ENCODE results near the gene AMBP.
"Not testable (repeated sequence)": the region's sequence is repeated elsewhere in the genome, so short reads cannot be mapped to it uniquely, and the experiment has no call there.

The AMBP gene

DNA sequence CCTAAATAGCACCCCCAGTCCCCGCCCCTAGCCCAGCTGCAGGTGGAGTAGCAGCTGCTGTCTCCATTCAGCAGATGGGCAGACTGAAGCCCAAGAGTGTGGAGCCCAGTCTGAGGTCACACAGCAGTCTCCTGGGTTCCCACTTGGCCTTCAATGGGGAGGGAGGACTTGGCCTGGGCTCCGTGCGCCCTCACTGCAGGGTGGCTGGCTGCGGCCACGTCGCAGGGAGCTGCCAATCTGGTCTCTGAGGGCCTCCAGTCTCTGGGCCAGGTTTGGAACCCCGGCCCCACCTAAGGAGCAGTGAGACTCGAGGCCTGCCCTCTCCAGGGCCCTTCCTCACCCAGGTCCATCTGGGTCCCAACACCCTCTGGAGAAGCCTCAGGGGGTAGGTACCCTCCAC is 13.6 kb upstream of the AMBP start:
- no peak for DNase-seq

DNA sequence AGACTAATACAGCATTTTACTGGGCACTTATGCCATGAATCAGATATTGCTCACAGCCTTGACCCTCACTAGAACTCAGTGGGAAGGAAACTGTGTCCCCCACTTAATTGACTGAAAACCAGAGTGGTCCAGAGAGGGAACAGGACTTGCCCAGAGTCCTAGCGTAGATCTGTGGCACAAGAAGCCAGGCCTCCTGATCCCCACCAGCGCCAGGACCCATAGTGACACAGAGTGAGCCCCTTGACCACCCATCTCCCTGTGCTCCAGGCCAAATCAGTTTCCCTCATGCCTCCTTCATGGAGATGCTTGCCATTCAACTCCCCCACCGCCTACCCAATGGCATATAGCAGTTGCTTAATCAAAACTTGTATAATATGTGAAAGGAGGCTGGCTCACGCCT is 12.7 kb upstream of the AMBP start:
- DNase-seq: no peak

DNA sequence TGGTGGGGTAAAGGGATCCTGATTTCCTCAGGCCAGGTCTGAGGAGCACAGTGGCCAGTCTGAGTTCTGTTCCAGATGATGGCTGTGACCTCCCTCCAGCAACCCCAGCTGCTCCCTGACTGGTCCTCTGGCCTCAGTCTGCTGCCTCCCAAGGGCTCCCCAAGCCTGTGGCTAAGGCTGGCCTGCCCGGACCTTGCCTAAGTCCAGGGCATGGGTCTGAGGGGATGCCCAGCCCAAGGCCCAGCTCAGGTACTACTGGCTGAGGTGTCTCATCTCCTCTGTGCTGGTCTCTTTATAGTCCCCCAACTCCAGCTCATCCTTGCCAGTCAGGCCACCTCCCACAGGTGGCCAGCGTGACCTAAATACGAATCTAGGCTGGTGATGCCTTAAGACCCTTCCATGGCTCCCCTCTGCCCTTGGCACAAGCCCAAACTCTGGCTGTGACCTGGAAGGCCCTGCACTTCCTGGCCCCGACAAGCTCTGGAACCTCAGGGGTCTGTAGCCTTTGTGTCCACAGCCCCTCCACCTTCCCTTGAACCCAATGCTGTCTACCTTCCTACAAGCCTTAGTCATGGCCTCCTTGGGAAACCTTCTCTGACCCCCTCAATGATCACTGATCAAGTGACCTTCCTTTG is 11.2 kb upstream of the AMBP start:
- DNase-seq: no peak

DNA sequence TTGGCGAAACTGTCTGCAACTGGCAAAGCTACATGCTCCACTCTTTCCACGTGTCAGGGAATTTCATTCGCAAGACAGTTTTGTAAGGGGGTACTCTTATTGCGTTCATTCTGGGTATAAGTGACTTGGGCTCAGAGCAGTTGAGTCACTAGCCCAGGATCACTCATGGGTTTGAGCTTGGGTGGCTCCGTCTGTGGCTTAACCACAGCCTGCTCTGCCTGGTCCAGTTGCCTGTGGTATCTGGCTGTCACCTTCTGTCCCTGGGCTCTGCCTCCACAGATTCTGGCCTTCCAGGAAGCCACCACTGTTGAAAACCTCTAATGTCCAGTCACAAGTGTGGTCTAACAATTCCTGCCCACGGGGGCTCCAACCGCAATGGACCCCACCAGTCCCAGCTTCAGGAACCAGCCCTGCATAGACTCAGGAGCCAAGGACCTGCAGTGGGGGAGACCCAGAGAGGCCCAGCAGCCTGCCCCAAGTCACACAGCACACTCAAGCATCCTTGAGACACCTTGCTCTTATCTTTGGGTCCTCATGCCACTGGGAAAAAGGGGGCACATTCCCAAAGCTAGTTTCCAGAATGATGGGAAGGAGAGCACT is 10.6 kb upstream of the AMBP start:
- no peak for DNase-seq

DNA sequence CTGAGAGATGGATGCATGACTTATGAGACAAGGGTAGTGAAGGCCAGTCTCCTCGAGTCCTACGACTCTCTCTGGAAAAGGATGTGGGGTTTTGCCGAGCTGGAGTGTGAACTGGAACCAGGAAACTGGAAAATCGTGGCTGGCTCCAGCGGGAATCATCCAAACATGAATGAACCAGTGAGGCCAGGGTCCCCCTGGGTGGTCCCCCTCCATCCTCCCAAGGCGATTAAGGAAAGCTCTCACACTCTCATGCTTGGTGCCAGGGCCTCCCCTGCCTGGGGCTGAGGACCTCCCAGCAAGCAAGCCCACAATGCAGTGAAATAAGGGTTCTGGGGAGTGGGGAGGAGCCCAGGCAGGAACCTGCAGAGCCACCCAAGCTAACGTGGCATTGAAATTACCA is 9.6 kb upstream of the AMBP start:
- no peak for DNase-seq

DNA sequence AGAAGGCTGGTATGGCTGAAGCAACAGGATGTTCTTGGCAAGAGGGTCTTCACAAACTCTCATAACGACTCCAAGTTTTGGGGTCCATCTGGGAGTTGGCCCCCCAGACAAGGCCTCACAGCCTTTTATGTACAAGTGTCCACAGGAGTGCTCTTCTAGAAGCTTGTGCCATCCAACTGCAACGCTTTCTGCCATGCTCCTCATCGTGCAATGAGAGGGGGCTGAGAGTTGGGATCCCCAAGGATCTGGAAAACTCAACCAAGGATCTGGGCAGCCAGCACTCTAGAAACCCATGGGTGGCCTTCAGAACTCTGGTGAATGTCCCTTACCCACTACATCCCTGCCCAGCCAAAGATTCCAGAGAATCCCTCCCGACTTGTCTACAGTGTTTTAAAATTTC is 8.5 kb upstream of the AMBP start:
- DNase-seq: no peak

DNA sequence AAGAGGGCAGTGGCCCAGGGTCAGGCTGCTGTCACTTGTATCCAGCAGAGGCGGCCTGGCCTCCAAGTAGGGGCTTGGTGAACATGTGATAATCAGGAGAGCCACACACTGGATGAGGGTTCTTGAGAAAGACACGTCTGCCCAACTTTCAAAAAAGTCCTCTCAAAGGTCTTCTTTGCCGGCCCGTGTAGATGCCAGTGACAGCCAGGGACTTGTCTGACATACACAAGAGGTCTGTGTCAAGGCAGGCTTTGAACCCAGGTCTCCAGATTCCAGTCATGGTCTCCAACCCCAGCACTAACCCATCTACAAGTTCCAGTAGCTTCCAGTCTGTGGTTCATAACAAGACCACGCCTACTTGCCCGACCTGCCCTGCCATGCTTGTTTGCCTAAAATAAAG is 7.9 kb upstream of the AMBP start:
- DNase-seq: no peak

DNA sequence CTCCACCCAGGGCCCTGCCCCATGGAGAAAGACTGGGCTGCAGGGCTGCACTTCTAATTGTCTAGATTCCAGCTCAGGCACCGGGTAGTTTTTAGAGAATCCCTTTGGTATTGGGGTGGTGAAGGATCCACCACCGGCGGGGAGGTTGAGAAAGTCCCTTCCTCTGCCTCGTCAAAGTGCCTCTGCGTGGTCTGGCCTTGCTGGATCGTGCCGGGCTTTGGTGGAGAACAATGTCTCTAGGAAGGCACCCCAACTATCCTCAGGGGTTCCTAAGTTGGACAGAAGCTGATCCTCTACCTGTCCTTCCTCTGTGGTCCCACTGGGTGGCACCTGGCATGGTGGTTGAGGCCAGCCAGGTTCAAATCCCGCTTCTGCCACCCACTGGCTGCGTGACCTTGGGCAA is 7.3 kb upstream of the AMBP start:
- DNase-seq: no peak

DNA sequence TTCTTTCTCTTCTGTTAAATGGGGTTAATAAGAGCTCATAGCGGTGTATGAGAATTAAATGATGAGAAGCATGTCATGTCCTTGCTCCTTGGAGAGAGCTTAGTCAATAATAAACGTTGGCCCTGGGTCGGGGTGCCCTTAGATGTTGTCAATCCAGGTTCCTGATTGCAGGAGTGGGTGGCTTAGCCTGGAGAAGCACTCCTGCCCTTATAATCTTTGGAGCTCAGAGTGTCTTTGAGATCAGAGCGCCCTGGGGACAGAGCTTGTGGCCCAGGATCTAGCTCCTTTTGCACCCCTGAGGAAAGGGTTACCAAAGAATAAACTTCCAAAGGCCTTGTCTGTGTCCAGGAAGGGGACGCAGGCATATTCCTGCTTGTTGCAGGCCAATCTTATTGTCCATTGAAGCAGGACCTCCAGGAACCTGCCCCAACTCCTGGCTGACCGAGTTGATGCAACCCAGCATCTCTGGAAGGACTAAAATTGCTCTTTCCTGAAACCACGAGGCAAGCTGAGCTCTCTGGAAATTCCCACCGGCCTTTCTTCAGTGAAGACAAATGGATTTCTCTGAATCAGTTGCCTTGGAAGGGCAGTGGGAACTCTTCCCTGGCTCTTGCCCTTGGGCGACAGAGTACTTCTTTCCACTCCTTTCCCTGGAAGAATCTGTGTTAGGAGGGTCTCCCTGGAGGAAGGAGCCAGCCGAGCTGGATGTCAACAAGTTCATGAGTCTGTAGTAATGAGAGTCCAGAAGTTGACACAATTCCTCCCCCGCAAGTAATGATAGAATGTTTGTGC is 6.4 kb upstream of the AMBP start:
- DNase-seq: no peak

DNA sequence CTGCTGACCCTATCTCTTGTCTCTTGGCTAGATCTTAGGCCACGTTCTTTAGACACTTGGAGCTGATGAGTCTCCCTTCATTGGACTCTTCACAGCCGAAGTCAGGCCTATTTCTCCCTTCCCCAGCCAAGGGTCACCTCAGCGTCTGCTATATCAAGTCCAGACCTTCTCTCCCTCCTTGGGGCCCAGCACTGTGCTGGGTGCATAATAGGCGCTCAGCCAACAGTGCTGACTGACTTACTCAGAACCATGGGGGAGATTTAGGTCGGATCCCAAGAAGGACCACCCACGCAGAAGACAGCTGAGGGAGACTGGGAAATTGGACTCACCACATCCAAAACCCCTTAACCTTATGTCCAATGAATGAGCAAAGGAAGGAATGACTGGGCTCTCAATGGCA is 5.6 kb upstream of the AMBP start:
- no peak for DNase-seq

DNA sequence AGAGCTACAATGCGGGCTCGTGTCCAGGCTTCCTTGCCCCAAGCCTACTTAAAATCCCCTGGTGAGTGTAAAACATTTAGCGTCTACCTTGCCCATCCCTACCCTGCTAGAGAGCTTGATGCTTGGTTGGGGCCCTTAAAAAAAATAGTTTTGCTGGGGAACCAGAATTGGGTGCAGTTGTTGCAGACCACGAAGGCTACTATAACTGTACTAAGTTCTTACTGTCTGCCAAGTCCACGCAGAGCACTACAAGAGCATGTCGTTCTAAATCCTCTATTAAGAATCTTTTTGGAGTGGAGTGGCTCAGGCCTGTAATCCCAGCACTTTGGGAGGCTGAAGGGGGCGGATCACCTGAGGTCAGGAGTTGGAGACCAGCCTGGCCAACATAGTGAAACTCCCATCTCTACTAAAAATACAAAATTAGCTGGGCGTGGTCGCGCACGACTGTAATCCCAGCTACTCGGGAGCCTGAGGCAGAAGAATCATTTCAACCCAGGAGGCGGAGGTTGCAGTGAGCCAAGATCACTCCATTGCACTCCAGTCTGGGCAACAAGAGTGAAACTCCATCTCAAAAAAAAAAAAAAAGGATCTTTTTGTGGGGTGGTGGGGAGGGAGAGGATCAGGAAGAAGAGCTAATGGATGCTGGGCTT is 4.8 kb upstream of the AMBP start:
- DNase-seq: not testable (repeated sequence)

DNA sequence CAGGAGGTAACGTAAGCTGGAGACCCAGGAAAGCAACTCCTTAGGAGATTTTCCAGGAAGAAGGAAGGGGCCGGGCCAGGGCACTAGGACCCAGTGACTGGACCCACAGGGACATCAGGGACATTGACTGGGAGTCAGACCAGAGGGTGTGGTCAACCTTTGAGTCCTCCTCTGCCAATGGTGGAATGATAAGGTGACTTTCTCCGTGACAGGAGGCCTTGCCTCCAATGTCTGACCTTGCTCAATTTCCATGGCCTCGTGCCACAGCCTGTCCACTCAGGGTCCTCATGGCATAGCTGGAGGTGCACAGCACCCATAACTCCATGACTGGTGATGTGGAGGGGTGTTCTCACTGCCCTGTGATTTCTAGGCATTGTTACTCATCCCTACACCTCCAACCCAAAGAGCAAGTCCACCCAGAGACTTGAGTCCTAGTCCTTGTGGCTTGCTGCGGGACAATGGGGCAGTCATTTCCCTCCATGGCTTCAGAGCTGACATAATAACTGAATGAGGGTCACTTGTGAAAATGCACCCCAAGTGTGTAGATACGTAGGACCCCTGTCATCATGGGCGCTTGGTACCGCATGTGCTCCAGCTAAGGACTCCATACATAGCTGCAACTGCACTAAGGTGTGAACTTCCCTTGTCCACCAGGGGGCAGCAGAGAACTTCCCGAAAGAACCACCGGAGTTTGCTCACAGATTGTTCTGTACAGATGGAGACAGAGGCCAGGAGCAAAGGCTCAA is 4.1 kb upstream of the AMBP start:
- DNase-seq: peak; percentile 71

DNA sequence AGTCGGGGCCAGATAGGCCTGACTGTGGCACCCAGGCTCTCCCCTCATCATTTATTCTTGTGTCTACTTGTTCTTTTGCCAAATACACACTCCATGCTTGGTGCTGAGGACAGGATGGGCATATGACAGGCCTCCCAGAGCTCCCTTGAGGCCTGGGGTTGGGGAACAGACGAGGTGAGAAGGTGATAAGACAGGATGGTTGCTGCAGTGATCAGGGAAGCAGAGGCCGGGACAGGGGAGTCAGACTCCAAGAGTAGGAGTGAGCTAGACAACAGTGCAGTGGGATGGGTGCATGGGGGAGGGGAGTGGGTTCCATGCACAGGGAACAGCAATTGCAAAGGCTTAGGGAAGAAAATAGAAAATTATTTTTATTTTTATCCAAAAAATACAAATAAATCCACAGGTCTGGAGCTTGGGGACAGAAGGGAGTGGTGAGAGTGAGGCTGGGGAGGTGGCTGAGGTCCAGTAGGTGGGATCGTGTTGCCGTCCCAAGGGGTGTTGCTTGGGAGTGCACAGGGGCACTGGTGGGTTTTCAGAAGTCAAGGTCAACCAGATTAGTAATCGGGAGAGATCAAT is 3.4 kb upstream of the AMBP start:
- DNase-seq: no peak

DNA sequence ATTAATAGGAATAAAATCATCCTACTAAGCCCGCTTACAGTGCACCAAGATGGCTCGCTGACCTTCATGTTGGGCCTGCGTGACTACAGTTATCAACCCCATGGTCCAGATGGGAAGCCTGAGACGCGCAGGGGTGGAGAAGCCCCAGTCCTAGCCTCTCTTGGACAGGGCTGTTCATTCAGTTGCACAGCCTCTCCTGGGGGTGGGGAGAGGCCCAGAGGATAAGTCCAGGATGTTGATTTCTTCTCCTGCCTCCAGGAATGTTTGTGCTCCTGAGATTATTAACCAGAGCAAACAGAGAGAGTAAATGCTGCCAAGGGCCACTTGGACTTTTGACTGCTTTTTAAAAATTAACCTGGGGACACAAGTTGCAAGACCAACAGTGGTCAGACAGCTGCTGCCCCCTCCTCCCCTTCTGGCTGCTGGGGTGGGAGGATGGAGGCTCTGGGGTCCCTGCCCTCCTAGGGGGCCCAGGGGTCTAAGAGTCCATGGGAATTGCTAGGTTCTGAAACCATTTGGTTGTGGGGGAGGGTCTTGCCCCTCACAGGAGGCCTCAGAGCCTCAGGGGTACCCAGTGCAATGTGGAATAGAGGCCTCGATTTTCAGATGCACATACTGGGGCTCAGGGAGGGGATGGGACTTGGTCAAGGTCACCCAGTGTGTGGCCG is 2.8 kb upstream of the AMBP start:
- DNase-seq: no peak

DNA sequence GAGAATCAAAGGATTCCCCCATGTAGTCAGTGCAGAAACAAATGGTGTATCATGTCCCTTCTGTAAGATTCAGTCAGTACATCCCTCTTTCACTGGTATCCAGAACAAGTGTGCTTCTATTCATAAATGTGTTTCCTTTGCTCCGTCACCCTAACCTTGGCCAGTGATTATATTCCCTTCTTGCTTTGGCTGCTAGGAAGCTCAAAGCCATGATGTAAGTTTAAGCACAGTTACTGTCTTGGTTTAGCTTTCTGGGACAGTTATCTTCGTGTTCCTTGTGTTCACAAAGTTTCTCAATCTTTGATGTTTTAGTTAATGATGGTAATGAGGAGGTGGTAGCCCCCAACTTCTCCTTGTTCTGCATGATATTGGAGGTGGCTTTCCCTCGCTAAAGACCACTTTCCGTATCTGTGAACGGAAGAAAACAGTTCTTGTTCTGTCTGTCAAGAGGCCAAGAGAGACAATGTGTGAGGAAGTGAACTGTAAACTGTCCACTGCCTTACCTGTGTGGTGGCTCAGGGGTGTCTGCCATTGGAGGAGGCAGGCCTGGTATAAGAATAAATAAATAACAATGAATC is 2.2 kb upstream of the AMBP start:
- DNase-seq: no peak

DNA sequence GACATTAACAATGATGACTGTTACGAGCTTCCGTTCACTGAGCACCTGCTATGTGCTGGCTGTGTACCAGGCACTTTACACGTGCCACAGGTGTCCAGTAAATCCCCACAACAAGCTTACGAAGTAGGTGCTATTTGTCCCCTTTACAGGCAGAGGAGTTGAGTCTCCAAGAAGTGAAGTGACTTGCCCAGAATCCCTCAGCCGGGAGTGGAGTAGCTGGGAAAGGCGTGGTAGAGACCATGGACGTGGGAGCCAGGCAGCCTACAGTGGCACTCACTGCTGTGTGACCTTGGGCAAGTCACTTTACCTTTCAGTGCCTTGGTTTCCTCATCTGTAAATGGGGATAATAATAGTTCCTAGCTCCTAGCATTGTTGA is 669 bp upstream of the AMBP start:
- no peak for DNase-seq

DNA sequence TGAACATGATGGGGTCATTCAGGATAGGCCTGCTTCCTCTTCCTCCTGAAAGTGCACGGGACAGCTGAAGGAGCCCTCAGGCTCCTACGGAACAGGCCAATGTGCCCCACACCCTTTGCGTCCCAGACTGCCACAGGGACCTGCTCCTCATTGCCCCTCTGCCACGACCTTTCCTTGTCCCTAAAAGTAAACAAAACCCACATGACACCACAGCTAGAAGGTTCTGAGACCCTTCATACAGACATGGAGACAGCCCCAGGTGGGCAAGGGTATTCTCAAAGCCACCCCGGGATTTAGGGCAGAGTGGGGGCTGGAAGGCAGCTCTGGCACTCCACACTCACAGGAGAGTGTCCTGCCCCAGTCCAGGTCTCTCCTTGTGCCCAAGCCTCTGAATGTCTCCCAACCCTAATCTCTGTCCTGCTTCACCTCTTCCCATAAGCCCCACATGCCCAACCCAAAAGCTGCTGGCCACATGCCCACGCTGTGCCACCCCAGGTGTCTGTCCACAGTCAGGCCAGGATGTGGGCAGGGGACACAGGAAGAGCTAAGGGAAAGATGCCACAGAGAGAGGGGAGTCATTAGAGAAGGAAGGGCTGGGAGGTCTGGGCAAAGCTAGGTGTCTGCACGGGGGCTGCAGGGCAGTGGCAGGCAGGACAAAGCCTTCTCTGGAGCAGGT is 800 bp downstream of the AMBP start:
- no peak for DNase-seq

DNA sequence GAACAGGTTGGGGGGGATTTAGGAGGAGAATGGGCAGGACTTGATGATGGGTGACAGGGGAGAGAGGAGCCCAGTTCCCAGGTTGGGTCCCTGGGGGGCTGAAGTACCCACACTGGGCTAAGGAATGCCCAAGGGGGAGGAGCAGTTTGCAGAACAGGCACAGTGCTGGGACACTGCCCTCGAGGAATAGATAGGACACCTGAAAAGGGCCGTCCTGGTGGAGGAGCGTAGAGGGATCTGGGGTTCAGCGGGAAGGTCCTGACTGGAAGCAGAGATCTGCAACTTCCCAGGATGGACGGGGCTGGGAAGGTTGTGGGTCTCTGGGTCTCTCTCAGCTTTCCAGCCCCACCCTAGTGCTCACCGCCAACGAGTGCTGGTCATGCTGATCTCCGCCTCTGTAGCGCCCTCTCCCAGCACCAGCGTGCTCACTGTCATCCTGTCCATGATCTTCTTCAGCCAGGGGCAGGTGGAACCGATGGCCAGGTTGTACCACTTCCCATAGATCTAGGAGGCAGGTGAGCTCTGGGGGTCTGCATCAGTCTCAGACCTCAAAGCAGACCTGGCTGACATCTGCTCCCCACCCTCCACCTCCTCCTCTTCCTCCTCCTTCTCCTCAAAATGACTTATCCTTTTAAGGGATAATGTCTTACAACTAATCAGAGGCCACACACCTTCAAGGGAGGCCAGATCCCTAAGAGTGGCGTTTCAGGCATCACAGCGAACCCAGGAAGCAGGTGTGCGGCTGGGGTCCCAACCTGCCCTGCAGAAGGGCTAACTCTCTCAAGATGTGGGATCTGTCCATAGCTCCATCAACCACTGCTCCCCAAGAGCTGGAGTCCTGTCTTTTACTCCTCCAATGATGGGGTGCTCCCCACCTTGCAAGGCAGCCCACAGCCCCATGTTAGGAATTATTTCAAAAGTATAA is 1.6 kb downstream of the AMBP start:
- DNase-seq: no peak

DNA sequence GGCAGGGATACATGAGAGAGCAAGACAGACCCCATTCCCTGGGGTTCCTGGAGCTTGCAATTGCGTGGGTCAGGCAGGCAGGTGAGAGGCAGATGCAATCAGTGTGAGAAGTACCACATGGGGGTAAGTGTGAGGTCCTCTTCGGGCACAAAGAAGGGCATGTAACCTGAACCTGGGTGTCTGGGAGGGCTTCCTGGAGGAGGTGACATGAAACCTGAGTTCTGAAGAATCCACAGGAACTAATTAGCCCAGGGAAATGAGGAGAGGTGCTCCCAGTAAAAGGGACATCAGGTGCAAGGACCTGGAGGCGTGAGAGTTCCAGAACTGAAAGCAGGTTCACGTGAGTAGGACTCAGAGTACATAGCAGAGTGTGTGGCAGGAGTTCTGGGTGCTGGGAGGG is 2.5 kb downstream of the AMBP start:
- DNase-seq: no peak

All from CD4-positive, alpha-beta T cell treated with Interleukin-12 subunit alpha and Interleukin-12 subunit beta, for 1 hour (primary cell).